A172 (cell line): ENCODE results near the gene CTRB2. TPM values are rescaled to one million over a fixed set of nuclear protein-coding genes. Genes with fewer than 3 reads are reported as not detected.

Experiments
- DNase-seq: peaks from one replicate; pipeline ENCODE4 v3.0.0-alpha.2; 2015; ENCODE audit warnings: low spot score
- total RNA-seq: library from RNA; depleted of rRNA; stranded (reverse); fragments of >200 nt; shearing (Covaris generic); gene quantifications from 2 replicates; pipeline ENCODE4 v1.2.3, GENCODE V29; 2014; rRNA removed

The CTRB2 gene
- not detected in 2 replicates for total RNA-seq

DNA sequence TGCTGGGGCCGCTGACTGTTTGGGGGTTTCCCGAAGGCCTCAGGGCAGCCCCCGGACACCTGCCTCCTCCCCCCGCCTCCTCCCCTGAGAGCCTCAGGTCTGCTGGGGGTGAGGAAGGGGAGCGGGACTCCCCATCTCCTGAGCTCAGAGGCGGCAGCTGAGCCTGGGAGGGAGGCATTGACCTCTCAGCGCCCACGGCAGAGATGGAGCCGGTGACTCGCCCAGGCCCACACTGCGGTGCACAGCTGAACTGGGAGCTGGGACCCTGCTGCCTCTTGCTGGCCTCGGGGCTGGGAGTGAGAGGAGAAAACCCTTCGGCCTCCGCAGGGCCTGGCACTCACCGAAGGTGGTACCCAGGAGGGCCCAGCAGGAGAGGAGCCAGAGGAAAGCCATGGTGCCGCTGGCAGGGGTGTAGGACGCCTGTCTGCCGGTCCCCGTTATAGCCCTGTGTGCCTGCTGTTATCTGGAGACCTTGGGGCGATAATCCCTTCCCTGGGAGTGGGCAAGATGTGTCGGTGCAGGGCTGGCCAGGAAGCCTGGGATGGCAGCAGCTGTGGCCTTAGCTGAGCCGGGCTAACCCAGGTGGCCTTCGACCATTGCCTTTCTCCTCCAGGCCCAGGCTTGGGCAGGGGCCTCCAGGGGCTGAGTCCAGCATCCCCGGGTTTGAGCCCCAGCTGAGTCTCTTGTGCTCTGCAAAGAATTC lies at the start of gene CTRB2:
TSS of gene CTRB2 (minus strand) at position 413 of the 703 bp plus-strand sequence. CDS start at position 393, 20 bp downstream.
- no peak for DNase-seq

- DNase-seq, result no peak
Observed at GRCh38 chr16:75256059-75256571, 49.2 kb upstream of the CTRB2 start.

DNA sequence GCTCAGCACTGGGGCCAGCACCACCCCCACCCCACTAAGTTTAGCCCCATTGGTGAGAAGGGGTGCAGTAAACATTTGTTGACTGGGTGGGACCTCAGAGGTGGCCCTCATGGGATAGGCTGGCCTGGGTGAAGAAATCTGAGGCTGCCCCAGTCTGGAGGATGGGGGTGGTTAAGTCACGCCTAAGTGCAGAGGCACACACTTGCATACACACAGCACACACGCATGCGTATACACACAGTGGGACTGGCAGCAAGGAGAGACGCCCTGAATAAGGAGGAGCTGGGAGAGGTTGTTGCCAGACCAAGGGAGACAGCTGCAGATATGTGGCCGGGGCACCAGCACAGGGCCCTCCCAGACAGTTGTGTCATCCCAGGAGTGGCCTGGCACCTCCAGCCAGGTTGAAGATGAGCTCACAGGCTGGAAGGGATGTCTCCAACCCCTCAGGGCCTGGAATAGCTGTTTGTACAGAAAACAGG lies 47.4 kb upstream of the CTRB2 start:
- peak; percentile 97 for DNase-seq

DNA sequence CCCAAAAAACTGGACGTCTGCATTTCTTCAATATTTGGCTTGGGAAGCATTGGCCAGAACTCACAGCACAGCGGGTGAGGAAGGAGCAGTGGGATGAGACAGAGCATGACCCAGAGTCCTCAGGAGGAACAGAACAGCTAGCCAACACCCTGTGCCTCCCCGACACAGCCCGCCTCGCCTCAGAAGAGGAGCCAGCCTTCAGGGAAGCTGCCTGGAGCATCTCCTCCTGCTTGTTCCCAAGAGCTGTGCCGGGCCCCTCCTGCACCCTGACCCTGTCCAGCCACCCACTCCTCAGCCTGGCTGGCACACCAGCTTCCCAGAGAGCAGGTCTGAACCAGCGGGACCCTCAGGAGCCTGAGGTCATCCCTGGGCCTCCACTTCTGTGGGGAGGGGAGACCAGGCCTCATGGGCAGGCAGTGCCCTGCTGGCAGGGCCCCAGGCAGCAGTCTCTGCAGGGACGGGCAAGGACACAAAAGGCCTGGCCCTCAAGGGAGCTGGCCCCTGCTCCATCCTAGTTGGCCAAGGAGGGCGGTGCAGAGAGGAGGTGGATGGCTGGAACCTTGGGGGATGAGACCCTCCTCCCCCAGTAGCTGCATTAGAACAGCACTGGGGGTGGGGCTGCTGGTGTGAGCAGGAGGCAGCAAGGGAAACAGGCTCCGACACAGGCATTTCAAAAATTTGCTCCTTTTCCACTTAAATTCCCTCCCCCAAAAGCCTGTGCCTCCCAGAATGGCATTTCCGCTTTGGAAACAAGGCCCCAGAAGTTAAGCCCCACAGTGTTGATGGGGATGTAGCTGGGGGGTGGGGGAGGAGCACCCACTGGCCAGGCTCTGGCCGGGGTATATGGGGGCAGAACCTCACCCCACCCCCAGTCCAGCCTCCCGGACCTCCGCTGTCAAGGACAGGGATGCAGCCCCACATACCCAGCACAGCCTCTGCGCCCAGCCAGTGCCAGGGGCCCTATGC lies 46.3 kb upstream of the CTRB2 start:
- peak; percentile 89 for DNase-seq

DNA sequence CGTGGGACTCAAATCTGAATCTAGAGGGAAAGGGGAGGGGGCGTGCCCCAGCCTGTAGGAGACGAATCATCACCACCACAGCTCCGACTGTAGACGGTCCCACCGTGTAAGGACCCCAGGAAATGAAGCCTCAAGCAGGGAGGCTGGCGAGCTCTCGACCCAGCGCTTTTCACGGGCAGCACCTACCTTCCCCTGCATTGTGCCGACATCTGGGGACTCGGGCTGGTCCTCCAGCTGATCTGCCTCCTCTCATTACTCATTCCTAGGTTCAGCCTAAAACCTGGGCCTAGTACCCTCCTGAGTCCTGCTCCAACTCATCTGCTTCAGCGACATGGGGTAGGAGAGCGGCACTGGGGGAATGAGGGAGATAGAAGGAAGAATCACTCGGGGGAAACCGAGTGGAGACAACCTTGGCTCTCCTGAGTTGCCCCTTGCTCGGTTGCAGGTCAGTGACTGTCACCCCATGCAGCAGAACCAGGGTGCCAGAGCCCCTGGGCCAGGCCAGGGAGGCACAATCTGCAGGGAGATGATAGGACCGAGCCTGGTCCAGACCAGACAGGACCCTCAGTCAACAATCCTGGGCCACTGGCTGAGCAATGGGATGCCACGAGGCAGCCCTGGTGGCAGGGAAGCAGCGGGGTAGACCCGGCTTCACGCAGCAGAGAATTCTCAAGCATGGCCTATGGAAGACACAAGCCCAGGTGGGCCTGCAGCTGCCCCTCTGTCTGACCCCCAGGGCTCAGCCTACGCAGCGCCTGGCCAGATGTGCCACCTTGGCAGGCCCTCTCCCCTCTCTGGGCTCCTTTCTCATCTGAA lies 45.3 kb upstream of the CTRB2 start:
- DNase-seq, result no peak

DNA sequence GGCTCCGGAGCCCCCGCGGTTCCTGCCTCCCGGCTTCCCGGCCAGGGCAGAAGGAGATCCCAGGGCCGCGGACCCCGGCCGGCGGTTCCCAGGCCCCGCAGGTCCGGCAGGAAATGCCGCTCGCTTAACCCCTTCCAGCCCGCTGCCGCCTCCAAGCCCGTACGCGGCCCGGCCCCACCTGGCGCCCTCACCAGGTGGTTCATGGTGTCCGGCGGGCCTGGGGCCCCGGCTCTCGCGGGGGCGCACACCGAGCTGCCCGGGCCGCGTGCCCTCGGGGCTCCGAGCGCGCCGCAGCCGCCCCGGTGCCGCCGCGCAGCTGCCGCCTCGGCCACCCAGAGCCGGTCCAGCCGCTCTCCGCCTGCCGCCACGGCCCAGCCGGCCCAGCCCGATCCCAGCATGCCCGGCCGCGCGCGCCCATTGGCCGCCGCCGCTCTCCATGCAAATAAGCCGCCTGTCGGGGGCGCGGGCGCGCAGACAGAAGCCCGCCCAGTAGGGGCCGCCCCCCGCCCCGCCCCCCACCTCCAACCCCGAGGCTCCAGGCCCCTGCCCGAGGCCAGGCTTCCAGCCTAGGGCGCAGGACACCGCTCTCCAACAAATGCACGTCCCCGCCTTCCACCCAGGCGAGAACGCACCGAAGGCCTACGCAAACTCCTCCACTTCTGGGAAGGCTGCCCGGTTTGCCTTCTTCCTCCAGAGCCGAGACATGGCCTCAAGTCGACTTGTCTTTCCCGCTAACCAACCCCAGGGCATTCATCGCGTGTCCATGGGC lies 44.5 kb upstream of the CTRB2 start, which contains the start of gene BCAR1:
TSS of gene BCAR1 (minus strand) at position 345 of the 769 bp plus-strand sequence. CDS start at position 203, 142 bp downstream.
- DNase-seq, result peak; percentile 70

DNA sequence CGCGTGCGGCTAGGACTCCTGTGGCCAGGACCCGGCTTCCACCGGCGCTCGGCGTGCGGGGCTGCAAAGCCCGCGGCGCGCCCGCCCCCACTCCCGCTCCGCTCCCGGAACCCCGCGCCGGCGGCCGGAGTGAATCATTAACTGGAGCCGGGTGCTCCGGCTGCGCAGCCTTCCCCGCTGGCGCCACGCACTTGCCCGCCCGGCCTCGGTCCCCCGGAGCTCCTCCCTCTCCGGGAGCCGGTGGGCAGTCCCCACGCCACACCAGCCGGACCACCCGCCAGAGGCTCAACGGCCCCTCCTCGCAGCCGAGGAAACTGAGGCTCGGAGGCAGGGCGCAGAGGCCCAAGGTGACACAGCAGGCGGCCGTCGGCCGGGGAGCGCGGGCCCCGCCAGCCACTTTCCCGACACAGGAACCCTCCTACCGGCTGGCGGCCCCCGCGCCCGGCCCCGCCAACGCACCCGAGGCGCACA lies 43.9 kb upstream of the CTRB2 start:
- no peak for DNase-seq

DNA sequence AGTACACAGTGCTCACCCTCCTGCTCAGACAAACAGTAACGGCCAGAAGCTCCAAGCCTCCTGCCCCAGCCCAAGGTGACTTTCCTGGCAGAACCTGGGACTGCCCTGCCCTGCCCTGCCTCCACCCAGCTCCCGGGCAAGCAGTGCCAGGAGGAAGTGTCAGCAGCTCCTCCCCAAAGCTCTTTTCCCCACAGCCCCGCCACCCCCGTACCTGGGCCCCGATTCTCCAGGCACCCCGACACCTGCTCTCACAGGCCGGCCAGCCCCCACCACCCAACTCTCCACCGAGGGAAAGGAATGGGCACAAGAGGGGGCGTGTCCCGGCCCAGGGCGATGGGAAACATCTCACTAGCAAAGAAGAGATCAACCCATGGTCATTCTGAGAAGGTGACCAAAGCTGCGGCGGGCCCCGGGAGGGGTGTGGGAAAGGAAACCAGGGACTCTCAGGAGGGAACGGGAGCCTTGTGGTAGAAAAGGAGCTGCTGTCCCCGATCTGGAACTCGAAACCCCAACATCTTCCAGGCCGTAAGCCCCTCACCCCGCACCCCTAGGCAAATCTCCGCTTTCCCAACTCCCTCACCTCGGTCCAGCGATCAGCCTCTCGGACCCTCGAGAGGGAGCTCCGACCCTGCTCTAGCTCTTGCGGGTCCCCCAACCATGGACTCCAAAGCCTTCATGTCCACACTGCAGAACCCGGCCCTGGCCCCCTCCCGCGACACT lies 43.3 kb upstream of the CTRB2 start:
- no peak for DNase-seq

DNA sequence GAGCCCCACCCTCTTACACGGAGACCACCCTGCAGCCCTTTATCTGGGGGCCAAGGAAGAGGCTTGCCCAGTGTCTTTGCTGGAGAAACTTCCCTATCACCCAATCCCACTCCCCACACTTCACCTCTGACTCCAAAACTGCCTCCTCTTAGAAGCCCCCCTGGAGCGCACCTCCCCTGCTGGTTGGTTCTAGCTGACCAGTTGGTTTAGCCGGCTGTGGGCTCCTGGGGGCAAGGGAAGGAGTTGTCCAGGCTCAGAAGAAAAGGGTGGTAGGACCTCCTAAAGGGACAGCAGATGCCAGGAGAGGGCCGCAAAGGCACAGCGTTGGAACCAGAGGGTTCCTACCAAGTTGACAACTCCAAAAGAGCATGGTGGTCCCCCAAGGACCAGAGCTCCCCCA lies 42.5 kb upstream of the CTRB2 start:
- no peak for DNase-seq

GRCh38 chr16:75248536-75249380 lies 41.8 kb upstream of the CTRB2 start:
- no peak for DNase-seq

DNA sequence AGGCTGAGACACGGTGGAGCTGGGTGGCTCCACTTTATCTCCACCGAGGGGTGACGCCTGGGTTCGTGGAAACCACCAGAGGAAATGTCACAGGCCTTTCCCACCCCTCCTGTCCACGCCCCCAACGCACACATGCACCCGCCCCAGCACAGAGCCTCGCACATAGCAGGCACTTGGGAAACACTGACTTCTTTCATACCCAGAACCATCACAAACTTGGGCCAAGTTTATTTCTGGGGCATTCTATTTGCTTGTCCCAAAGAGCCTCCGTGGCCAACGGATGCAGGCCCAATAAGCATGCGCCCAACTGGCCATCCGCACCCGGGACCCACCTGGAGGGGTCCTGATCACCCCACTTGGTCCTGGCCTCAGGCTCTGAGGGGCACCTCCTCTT lies 41.2 kb upstream of the CTRB2 start:
- no peak for DNase-seq

- DNase-seq, result no peak
Observed at GRCh38 chr16:75247249-75247648, 40.3 kb upstream of the CTRB2 start.

DNA sequence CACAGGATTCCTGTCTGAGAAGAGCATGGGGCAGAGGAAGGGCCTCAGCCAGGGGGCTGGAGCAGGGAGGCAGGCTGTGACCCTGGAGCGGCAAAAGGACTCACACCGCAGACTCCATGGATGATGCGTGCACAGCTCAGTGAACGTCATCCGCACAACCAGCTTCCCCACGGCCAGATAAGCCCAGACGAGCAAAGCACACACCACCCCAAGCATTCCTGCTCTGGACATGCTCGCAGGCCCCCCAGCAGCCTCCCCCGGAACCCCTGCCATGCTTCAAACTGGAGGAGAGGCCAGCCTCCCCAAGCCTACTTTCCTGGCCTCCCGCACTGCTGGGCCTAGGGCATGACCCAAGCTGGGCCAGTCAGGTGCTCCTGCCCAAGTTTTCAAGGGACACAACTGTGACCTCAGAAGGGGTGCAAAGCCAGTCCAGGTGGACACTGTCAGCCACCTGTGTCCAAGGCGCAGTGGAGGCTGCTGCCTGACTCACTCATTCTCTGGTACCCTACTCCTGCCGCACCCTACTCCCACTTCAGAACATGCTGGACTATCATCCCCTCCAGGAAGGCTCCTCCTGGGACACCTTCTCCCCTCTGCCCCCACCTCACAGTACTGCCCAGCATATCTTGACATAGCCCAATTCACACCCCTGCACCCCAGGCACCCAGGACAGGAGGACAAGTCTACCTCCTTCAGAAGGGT lies 39.7 kb upstream of the CTRB2 start:
- no peak for DNase-seq

DNA sequence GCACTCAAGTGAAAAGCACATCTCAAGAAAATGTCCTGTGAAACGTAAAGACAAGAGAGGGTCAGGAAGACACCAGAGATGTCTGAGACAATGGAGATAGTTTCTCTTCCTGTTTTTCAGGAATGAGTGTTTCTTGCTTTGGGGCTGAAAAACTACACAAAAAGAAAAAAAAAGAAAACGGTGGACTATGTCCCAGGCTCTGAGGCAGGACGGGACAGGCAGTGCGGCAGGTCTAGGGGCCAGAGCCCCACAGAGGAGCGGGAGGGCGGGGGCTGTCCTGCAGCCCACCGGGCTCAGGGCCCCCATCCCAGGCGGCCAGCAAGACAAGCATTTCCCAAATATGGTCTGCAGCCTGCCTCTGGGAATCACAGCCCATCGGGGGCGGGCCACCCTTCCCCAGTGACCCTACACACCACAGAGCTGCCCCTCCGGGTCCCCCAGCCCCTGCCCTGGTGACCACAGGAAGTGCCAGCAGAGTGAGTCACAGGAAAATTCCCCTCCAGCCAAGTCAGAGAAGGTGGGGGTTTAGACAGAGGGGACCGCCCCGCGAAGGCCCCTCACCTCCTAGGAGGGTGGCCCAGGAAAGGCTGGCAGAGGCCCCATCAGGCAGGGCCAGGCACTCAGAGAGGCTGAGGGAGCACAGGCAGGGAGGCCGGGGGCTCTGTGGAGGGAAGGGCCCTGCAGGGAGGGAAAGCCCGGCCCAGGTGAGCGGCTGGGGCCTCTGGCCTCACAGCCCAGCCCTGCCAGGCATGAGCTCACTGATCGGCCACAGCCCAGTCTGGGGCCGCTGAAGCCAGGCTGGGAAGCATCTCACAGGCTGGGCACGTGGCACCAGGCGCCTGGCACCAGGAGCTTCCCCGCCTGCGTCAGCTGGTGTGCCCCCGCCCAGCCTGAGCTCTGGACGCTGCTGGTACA lies 38.1 kb upstream of the CTRB2 start:
- DNase-seq, result peak; percentile 99

GRCh38 chr16:75244225-75244809 lies 37.4 kb upstream of the CTRB2 start:
- peak; percentile 89 for DNase-seq

DNA sequence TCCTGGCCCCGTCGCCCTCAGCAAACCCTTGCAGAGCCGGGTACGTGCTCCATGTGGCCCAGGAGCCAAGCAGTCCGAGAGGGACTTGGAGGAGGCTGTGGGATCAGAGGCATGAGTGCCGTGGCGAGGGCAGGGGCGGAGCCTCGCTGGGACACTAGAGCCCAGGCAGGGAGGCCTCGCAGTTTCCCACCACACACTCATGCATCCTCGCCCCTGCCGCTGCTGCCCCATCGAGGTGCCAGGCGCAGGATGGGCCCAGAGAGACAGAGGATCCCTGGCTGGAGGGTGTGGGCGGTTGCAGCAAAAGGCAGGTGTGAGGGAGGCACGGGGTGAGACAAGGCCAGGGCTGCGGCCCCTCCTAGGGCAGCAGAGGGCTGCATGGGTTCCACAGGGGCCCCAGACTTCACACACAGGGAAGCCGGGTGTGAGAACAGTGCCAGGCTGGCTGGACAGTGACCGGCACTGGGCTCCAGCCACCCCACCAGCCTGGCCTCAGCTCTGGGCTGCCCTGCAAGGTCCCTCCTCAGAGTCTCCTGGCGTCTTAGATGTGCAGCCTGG lies 36.8 kb upstream of the CTRB2 start:
- DNase-seq, result no peak
